H1 (cell line): ENCODE results near the gene ELL2. TPM values are rescaled to one million over a fixed set of nuclear protein-coding genes. Genes with fewer than 3 reads are reported as not detected.
"Not testable (repeated sequence)": the region's sequence is repeated elsewhere in the genome, so short reads cannot be mapped to it uniquely, and the experiment has no call there.

Experiments used
- CTCF ChIA-PET: fragments of 300-600 bp; sonication (Branson Sonifier 250); formaldehyde crosslinking; loops from one replicate; lab custom pipeline; 2021; ENCODE audit not compliant: partially characterized antibody; lab: Charles Lee
- POLR2A ChIA-PET: fragments of 300-600 bp; sonication (Branson Sonifier 250); formaldehyde crosslinking; loops from one replicate; lab custom pipeline; 2021; ENCODE audit warnings: inconsistent platforms; ENCODE audit not compliant: partially characterized antibody; lab: Charles Lee
- DNase-seq, 2 experiments: peaks; one replicate each; pipeline versions ENCODE4 v3.0.0 to v3.0.0-alpha.2; 2010 to 2022; ENCODE audit warnings: low spot score in 2 of 2, low read depth in 1 of 2, mixed read lengths in 1 of 2
- FAIRE-seq: peaks from 2 replicates; lab custom pipeline; 2011; peaks lifted over from hg19 to GRCh38; lab: Jason Lieb, UNC
- H2AFZ ChIP-seq: 2 replicates; pipeline ENCODE4 v1.8.1; 2012; ENCODE audit warnings: low read length, inconsistent platforms
- H2AK5ac ChIP-seq: 2 replicates; pipeline ENCODE4 v1.6.1; 2013; ENCODE audit warnings: low read depth, low read length
- H2BK120ac ChIP-seq: replicated peaks from 2 replicates; pipeline ENCODE3; 2013; ENCODE audit warnings: low read depth, low read length, inconsistent platforms
- H2BK12ac ChIP-seq: 2 replicates; pipeline ENCODE4 v1.6.1; 2013; ENCODE audit warnings: low read depth, low read length
- H2BK15ac ChIP-seq: 2 replicates; pipeline ENCODE4 v1.6.1; 2013; ENCODE audit warnings: low read length
- H2BK20ac ChIP-seq: 2 replicates; pipeline ENCODE4 v1.6.1; 2013; ENCODE audit warnings: low read length
- H2BK5ac ChIP-seq: 2 replicates; pipeline ENCODE4 v1.6.1; 2013; ENCODE audit warnings: low read depth, low read length
- H3K14ac ChIP-seq: 2 replicates; pipeline ENCODE4 v1.6.1; 2013; ENCODE audit warnings: inconsistent platforms; ENCODE audit not compliant: insufficient read length
- H3K18ac ChIP-seq: 2 replicates; pipeline ENCODE4 v1.6.1; 2013; ENCODE audit warnings: low read length; ENCODE audit errors: extremely low read depth
- H3K23ac ChIP-seq: 2 replicates; pipeline ENCODE4 v1.6.1; 2013; ENCODE audit warnings: inconsistent platforms; ENCODE audit not compliant: insufficient read length
- H3K23me2 ChIP-seq: 2 replicates; pipeline ENCODE4 v1.6.1; 2013; ENCODE audit warnings: low read depth, low read length
- H3K27ac ChIP-seq: 2 replicates; pipeline ENCODE4 v1.6.1; 2011; ENCODE audit warnings: low read depth, low read length, inconsistent platforms
- H3K27me3 ChIP-seq, 4 experiments: replicated peaks in 1 of 4; 1 replicate in 1 of 4; 2 replicates in 3 of 4; pipeline versions ENCODE4 v1.6.1 to v1.8.1; 2011 to 2013; ENCODE audit warnings: low read length in 3 of 4, mild to moderate bottlenecking in 3 of 4, inconsistent platforms in 2 of 4, mixed read lengths in 2 of 4, moderate library complexity in 1 of 4; ENCODE audit not compliant: control insufficient read depth in 3 of 4, insufficient read depth in 3 of 4; ENCODE audit errors: extremely low read depth in 1 of 4
- H3K36me3 ChIP-seq, 4 experiments: 2 replicates each; pipeline versions ENCODE4 v1.6.1 to v1.8.1; 2011 to 2013; ENCODE audit warnings: mild to moderate bottlenecking in 4 of 4, low read length in 3 of 4, moderate library complexity in 2 of 4, control low read depth in 1 of 4, inconsistent platforms in 1 of 4; ENCODE audit not compliant: insufficient read depth in 4 of 4, control insufficient read depth in 2 of 4
- H3K4ac ChIP-seq: replicated peaks from 2 replicates; pipeline ENCODE3; 2013; ENCODE audit warnings: low read length, low read depth, mixed read lengths, inconsistent platforms; ENCODE audit not compliant: insufficient read length
- H3K4me1 ChIP-seq, 4 experiments: replicated peaks in 1 of 4; 1 replicate in 1 of 4; 2 replicates in 3 of 4; pipeline versions ENCODE4 v1.6.1 to v1.8.1; 2011 to 2013; ENCODE audit warnings: low read length in 3 of 4, inconsistent platforms in 2 of 4, mixed read lengths in 1 of 4; ENCODE audit not compliant: insufficient read depth in 4 of 4, control insufficient read depth in 3 of 4
- H3K4me2 ChIP-seq, 2 experiments: 2 replicates each; pipeline versions ENCODE4 v1.6.1 to v1.8.1; 2011 to 2013; ENCODE audit warnings: low read depth in 2 of 2, low read length in 2 of 2, control low read depth in 1 of 2, inconsistent platforms in 1 of 2, mild to moderate bottlenecking in 1 of 2; ENCODE audit not compliant: insufficient read depth in 1 of 2
- H3K4me3 ChIP-seq, 4 experiments: fragments of 200-600, 300-600 bp in 1 of 4; sonication (generic), shearing (Covaris generic), sonication (Bioruptor Twin) in 1 of 4; 2 replicates each; pipeline versions ENCODE4 v1.5.1 to v1.8.1; 2011 to 2016; ENCODE audit warnings: low read length in 4 of 4, low read depth in 3 of 4, control low read depth in 2 of 4, inconsistent platforms in 2 of 4, mild to moderate bottlenecking in 2 of 4, mixed read lengths in 1 of 4, moderate library complexity in 1 of 4; ENCODE audit not compliant: insufficient read depth in 2 of 4; ENCODE audit errors: extremely low read depth in 1 of 4
- H3K56ac ChIP-seq: replicated peaks from 2 replicates; pipeline ENCODE3; 2013; ENCODE audit warnings: low read depth, mild to moderate bottlenecking, mixed read lengths, low read length, inconsistent platforms; ENCODE audit not compliant: insufficient read length
- H3K79me1 ChIP-seq: 2 replicates; pipeline ENCODE4 v1.6.1; 2013; ENCODE audit warnings: low read depth, low read length, control low read depth
- H3K79me2 ChIP-seq, 2 experiments: 2 replicates each; pipeline versions ENCODE4 v1.6.1 to v1.8.1; 2012 to 2013; ENCODE audit warnings: low read length in 2 of 2, mild to moderate bottlenecking in 2 of 2, inconsistent platforms in 1 of 2; ENCODE audit not compliant: insufficient read depth in 2 of 2, control insufficient read depth in 1 of 2
- H3K9ac ChIP-seq, 4 experiments: replicated peaks in 1 of 4; 1 replicate in 1 of 4; 2 replicates in 3 of 4; pipeline versions ENCODE4 v1.6.1 to v1.8.1; 2011 to 2013; ENCODE audit warnings: low read depth in 3 of 4, low read length in 3 of 4, control low read depth in 2 of 4, mild to moderate bottlenecking in 2 of 4, moderate library complexity in 2 of 4, inconsistent platforms in 1 of 4; ENCODE audit errors: extremely low read depth in 1 of 4
- H3K9me3 ChIP-seq, 2 experiments: 2 replicates each; pipeline versions ENCODE4 v1.6.1 to v1.8.1; 2012 to 2013; ENCODE audit warnings: mild to moderate bottlenecking in 2 of 2, moderate library complexity in 2 of 2, control low read depth in 1 of 2, inconsistent platforms in 1 of 2, low read depth in 1 of 2, low read length in 1 of 2, mixed read lengths in 1 of 2; ENCODE audit not compliant: insufficient read depth in 2 of 2
- H4K20me1 ChIP-seq, 2 experiments: replicated peaks in 1 of 2; 2 replicates each; pipeline versions ENCODE3 to v1.8.1; 2011 to 2013; ENCODE audit warnings: inconsistent platforms in 2 of 2, low read length in 2 of 2, mild to moderate bottlenecking in 1 of 2; ENCODE audit not compliant: insufficient read depth in 2 of 2, control insufficient read depth in 1 of 2
- H4K5ac ChIP-seq: 2 replicates; pipeline ENCODE4 v1.6.1; 2013; ENCODE audit warnings: low read length, low read depth, mixed read lengths, inconsistent platforms; ENCODE audit not compliant: insufficient read length
- H4K8ac ChIP-seq: 2 replicates; pipeline ENCODE4 v1.8.0; 2013; ENCODE audit warnings: mild to moderate bottlenecking, moderate library complexity, low read length, inconsistent platforms; ENCODE audit not compliant: insufficient read depth; ENCODE audit errors: extremely low read depth
- H4K91ac ChIP-seq: replicated peaks from 2 replicates; pipeline ENCODE3; 2013; ENCODE audit warnings: low read length, mixed read lengths, inconsistent platforms; ENCODE audit not compliant: insufficient read length
- WGBS, 2 experiments: shearing (Covaris generic) in 1 of 2; methylation state at CpG; one replicate each; pipeline versions ENCODE4 v1.1.6 to v1.1.7; 2013 to 2015; ENCODE audit warnings: low lambda C conversion rate in 2 of 2, mixed read lengths in 2 of 2, inconsistent platforms in 1 of 2, low coverage in 1 of 2, missing lambda C conversion rate in 1 of 2; ENCODE audit not compliant: insufficient replicate concordance in 2 of 2, insufficient coverage in 1 of 2, insufficient read length in 1 of 2; ENCODE audit errors: extremely low coverage in 1 of 2, missing lambda C conversion rate in 1 of 2; 5-methylcytosine and 5-hydroxymethylcytosine counted together
- polyA plus RNA-seq, 7 experiments: library from polyadenylated mRNA; depleted of rRNA in 3 of 7; stranded (reverse) in 5 of 7; unstranded in 2 of 7; fragments of >200 nt in 5 of 7; fragments of 200-250 nt in 2 of 7; gene quantifications; 1 replicate in 5 of 7; 2 replicates in 1 of 7; 4 replicates in 1 of 7; pipeline versions ENCODE4 v1.2.1 to v1.2.3, GENCODE V29; 2011 to 2013; ENCODE audit warnings: missing spikeins in 2 of 7, mixed read lengths in 2 of 7
- total RNA-seq: library from RNA; stranded (reverse); fragmentation: NEBNext Ultra II Directional; extraction: Animal tissue kit (Norgen Biotek cat#: 25700); gene quantifications from 2 replicates; pipeline ENCODE4 v1.2.1, GENCODE V29; 2021

Gene ELL2
- total and polyA plus RNA-seq, 2 of the 8 experiments (the other 6 are each of a cell fraction or from before 2014, with no cell fraction given): 6.3 to 29.4 TPM

DNA sequence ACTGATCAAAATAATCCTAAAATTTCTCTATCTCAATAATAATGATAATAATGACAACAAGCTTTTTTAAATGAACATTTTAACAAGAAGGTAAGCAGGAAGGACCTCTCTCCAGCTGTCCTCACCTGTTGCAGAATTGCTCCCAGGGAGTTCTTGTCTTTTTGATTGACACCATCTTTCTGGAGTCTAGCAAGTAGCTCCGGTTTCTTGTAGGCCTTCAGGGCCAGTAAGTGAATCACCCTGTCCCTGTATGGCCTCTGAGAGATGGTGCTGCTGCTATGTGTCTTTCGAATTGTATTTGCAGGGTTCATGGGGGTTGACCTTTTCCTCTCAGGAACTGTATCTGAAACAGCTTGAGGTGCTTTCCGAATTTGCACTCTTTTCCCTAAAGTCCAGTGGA lies 55.3 kb downstream of the ELL2 start:
- FAIRE-seq: not testable (repeated sequence)

More for the DNA sequence above, 55.3 kb downstream of the ELL2 start:
- H3K79me1 ChIP-seq, H2BK120ac ChIP-seq, H2BK15ac ChIP-seq, H3K56ac ChIP-seq, H3K4ac ChIP-seq, H3K27ac ChIP-seq, H2BK12ac ChIP-seq, H3K9me3 ChIP-seq, H3K4me1 ChIP-seq, H3K9ac ChIP-seq, H4K5ac ChIP-seq, H3K23ac ChIP-seq, H4K91ac ChIP-seq, H2AK5ac ChIP-seq, H3K23me2 ChIP-seq, H3K4me3 ChIP-seq, POLR2A ChIA-PET, H3K18ac ChIP-seq, DNase-seq, H2AFZ ChIP-seq, H2BK5ac ChIP-seq, H3K27me3 ChIP-seq, H3K4me2 ChIP-seq, H2BK20ac ChIP-seq, H4K20me1 ChIP-seq, H3K14ac ChIP-seq, H3K79me2 ChIP-seq, H3K36me3 ChIP-seq, H4K8ac ChIP-seq: not testable (repeated sequence)
- CTCF ChIA-PET: interaction anchor here (0.6 kb wide), 1 partner anchor 985 kb away, joined by 3 read pairs; no protein-coding TSS in a partner anchor
- 91% methylated on average over 3 of the region's 3 CpGs; no CpG with 5 or more reads in 1 of the 2 experiments for WGBS, 2 experiments
